SH-SY5Y (cell line): ENCODE data around the gene DENND5B.

Experiments
- GATA2 ChIP-seq: IDR thresholded peaks from 2 replicates; pipeline ENCODE4 v1.6.1; 2011; ENCODE audit warnings: mild to moderate bottlenecking, low read depth, low read length
- GATA3 ChIP-seq: IDR thresholded peaks from 2 replicates; pipeline ENCODE4 v1.6.1; 2011; ENCODE audit warnings: low read depth, mild to moderate bottlenecking, low read length, moderate library complexity

The DENND5B gene

GRCh38 chr12:31339831-31340622 is 250.9 kb downstream of the DENND5B start:
- TF ChIP-seq GATA3 (no peak), GATA2 (no peak)

GRCh38 chr12:31337952-31338351 is 253.0 kb downstream of the DENND5B start:
- TF ChIP-seq GATA3 = no peak
- TF ChIP-seq GATA2 = no peak
